Measurements from ENCODE around the gene BBLN.

The BBLN gene

DNA sequence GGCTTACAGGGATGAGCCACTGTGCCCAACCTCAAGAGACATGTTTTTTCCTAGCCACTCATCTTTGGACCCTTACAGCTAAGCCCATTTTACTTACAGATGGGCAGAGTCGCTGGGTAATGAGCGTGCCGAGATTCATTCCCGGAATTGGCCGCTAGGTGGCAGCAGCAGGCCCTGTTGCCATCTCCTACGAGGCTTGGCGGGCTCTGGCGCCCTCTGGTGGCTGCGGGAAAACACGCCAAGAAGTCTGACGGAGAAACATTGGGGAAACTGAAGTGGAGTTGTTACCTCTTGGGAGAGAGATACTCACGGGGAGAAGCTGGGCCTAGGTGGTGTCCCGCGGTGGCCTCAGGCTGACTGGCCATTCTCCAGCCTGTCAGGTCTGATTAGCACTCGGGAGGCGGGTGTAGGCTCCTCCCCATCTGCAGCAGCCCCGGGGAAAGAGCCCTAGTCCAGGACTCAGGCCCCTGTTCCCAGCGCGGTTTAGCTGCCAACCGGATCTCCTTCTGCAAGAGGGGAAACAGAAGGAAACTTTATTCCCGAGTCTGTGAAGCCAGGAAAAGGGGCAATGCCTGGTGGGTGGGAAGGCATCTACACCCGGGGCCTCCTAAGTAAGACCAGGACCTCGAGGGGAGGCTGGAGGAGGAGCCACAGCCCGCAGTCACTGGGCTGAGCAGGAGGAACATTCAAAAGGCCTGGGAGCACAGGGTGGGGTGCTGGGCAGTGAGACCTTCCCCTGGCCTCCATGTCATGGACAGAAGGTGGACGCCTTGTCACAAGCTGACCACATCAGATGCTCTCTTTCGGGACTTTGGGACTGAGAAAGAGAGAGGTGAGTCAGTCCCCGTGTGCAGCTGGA is 42.2 kb upstream of the BBLN start:
- TF ChIP-seq, protein P1, sequence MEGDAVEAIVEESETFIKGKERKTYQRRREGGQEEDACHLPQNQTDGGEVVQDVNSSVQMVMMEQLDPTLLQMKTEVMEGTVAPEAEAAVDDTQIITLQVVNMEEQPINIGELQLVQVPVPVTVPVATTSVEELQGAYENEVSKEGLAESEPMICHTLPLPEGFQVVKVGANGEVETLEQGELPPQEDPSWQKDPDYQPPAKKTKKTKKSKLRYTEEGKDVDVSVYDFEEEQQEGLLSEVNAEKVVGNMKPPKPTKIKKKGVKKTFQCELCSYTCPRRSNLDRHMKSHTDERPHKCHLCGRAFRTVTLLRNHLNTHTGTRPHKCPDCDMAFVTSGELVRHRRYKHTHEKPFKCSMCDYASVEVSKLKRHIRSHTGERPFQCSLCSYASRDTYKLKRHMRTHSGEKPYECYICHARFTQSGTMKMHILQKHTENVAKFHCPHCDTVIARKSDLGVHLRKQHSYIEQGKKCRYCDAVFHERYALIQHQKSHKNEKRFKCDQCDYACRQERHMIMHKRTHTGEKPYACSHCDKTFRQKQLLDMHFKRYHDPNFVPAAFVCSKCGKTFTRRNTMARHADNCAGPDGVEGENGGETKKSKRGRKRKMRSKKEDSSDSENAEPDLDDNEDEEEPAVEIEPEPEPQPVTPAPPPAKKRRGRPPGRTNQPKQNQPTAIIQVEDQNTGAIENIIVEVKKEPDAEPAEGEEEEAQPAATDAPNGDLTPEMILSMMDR (IDR thresholded peaks at IDR 0.05; ENCODE audit: control insufficient read depth, extremely low read depth, insufficient read depth): peak; percentile 100
- DNase-seq (ENCODE audit: low read depth): peak; percentile 49
- H3K4me3 ChIP-seq (ENCODE audit: low read depth, low read length): no peak overlapping the region

DNA sequence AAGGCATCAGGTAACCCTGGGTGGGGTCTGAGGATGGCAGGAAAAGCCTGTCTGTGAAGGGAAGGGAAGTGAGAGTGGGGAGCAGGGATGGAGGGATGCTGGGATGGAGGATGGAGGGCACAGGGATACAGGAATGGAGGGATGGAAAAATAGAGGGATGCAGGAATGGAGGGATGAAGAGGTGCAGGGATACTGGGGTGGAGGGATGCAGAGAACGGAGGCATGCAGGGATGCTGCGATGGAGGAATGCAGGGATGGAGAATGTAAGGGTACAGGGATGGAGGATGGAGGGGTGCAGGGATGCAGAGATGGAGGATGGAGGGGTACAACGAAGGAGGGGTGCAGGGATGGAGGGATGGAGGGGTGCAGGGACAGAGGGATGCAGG is 41.6 kb upstream of the BBLN start:
- H3K4me3 ChIP-seq (ENCODE audit: low read depth, low read length): no peak overlapping the region
- TF ChIP-seq, protein P1 (IDR thresholded peaks at IDR 0.05; ENCODE audit: control insufficient read depth, extremely low read depth, insufficient read depth): no peak
- DNase-seq (ENCODE audit: low read depth): no peak

DNA sequence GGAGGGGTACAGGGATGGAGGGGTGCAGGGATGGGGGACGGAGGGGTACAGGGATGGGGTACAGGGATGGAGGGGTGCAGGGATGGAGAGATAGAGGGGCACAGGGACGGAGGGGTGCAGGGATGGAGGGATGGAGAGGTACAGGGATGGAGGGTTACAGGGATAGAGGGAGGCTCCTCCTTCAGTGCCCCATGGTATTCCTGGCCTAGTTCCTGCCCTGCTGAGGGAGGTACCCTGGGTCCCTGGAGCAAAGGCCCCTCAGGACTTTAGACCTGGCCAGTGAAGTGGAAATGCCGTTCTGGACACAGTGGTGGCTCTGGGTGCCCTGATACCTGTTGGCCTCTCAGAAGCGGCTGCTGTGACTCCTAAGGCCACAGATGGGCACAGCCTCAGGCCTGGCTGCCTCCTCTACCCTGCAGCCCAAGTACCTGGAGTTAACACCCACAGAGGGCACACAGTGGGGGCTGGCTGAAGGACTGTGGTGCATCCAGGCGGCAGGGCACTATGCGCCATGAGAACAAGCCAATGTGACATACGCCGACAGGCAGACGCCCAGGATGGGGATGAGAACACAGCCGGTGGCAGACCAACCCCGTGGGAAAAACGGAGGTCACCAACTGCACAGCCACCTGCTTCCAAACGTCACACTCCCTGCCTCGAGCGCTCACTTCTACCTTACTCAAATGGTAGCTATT is 40.9 kb upstream of the BBLN start:
- TF ChIP-seq, protein P1 (IDR thresholded peaks at IDR 0.05; ENCODE audit: control insufficient read depth, extremely low read depth, insufficient read depth): no peak
- DNase-seq (ENCODE audit: low read depth): no peak
- H3K4me3 ChIP-seq (ENCODE audit: low read depth, low read length): no peak overlapping the region

DNA sequence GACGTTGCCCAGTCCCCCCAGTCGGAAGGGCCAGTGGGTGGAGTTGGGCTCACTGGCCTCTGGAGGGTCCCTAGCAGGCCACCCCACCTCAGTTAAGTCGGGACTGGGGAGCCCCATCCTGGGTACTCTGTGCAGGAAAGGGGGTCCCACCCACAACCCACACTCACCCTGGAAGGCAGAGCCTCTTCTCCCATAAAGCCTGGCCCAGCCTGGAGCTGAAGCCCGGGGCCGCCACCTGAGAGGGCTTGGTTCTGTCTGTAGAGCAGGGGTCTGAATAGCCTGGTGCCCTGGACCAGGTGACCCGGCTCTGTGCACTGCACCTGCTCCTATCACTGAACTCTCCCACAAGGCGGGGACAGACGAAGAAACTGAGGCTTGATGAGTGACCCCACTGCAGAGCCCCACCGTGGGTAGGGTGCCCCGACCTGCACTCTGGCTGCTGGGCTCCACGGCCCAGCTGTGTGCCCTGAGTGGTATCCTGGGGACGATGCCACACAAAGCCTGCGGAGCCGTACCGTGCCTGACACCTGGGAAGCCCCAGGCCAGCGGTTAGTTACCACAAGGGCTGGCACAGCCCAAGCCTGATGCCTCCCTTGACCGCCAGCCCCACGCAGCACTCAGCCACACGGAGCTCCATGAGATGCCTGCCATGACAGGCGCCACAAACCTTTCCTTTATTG is 39.9 kb upstream of the BBLN start:
- TF ChIP-seq, protein P1 (IDR thresholded peaks at IDR 0.05; ENCODE audit: control insufficient read depth, extremely low read depth, insufficient read depth): no peak
- no peak for DNase-seq (ENCODE audit: low read depth)

DNA sequence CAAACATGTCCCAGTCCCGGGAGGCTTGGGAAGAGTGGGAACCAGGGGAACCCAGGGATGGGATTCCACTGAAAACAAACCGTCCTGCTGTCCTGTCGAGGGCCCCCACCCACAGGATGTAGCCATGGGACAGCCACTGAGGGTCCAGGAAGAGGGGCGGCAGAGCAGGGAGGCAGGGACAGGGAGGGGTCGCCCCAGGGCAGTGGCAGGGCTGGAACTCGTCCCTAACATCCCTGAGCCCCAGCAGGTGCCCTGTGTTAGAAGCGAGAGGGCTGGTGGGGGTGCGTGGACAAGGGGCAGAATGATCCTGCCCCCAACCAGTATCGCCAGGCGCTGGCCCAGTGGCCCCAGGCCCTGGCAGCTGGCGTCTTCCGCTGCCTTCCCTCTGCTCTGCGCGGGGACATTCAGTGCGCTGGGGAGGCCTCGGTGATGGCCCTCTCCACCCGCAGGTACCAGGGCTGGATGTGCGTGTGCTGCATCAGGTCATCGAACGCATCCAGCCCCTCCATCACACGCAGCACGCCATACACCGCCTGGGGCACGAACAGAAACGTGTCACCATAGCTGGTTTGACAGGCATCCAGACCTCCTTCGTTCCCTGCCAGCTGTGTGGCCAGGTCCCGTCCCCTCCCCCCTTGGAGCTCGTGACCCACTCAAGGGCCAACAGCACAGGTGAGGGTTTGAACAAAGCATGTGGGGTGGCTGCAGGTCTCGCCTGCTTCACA is 39.2 kb upstream of the BBLN start:
- TF ChIP-seq, protein P1 (IDR thresholded peaks at IDR 0.05; ENCODE audit: control insufficient read depth, extremely low read depth, insufficient read depth): no peak
- no peak for DNase-seq (ENCODE audit: low read depth)
- no peak overlapping the region for H3K4me3 ChIP-seq (ENCODE audit: low read depth, low read length)

More for the DNA sequence above, 39.9 kb upstream of the BBLN start:
- H3K4me3 ChIP-seq (ENCODE audit: low read depth, low read length): no peak overlapping the region

DNA sequence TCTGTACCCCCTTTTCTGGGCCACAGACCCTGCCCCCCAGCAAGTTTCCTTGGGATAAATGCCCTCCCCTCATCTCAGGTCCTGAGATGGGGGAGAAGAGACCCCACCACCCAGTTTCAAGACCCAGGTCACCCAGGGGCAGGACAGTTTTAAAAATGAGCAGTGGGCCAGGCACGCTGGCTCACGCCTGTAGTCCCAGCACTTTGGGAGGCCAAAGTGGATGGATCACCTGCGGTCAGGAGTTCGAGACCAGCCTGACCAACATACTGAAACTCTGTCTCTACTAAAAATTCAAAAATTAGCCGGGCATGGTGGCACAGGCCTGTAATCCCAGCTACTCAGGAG is 38.6 kb upstream of the BBLN start:
- TF ChIP-seq, protein P1 (IDR thresholded peaks at IDR 0.05; ENCODE audit: control insufficient read depth, extremely low read depth, insufficient read depth): no peak
- no peak for DNase-seq (ENCODE audit: low read depth)
- no peak overlapping the region for H3K4me3 ChIP-seq (ENCODE audit: low read depth, low read length)
